ENCODE results near the gene SOX21.

DNA sequence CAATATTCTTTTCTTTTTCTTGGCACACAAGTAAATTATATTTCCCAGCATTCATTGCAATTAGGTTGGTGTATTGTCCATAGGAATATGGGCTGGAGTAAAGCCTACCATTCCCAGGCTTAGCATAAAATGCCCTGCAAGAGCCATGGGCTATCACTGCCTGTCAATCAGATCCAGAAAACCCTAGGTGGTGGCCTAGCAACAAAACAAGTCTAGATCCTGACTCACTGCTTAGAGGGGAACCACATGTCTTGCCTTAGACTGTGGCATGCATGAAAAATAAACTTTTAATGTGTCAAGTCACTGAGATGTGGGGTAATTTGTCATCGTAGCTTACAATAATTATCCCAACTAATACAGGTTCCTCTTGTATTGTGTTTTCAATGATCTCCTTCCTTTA, 16.2 kb downstream of the SOX21 start:
- TF ChIP-seq EP300 (IDR thresholded peaks at IDR 0.05; ENCODE audit: borderline replicate concordance in 1 of 2, low read depth in 2 of 2, low read length in 2 of 2) (no peak), RXRA (IDR thresholded peaks at IDR 0.05; ENCODE audit: insufficient read depth, low read depth, low read length) (no peak), JUND (IDR thresholded peaks at IDR 0.05; ENCODE audit: low read length) (no peak), KDM4A (IDR thresholded peaks at IDR 0.05; ENCODE audit: low read depth, low read length, severe bottlenecking) (no peak), EGR1 (IDR thresholded peaks at IDR 0.05; ENCODE audit: borderline replicate concordance, low read depth, low read length) (no peak), POLR2A (IDR thresholded peaks at IDR 0.05; ENCODE audit: control extremely low read depth in 1 of 2, low read depth in 2 of 2, low read length in 2 of 2) (no peak), CEBPB (IDR thresholded peaks at IDR 0.05; ENCODE audit: low read depth, low read length) (no peak), TBP (IDR thresholded peaks at IDR 0.05; ENCODE audit: low read depth, low read length) (no peak), BRCA1 (IDR thresholded peaks at IDR 0.05; ENCODE audit: low read depth, low read length) (no peak), NRF1 (IDR thresholded peaks at IDR 0.05; ENCODE audit: low read depth, low read length) (no peak)
- TF ChIP-seq, protein P1, sequence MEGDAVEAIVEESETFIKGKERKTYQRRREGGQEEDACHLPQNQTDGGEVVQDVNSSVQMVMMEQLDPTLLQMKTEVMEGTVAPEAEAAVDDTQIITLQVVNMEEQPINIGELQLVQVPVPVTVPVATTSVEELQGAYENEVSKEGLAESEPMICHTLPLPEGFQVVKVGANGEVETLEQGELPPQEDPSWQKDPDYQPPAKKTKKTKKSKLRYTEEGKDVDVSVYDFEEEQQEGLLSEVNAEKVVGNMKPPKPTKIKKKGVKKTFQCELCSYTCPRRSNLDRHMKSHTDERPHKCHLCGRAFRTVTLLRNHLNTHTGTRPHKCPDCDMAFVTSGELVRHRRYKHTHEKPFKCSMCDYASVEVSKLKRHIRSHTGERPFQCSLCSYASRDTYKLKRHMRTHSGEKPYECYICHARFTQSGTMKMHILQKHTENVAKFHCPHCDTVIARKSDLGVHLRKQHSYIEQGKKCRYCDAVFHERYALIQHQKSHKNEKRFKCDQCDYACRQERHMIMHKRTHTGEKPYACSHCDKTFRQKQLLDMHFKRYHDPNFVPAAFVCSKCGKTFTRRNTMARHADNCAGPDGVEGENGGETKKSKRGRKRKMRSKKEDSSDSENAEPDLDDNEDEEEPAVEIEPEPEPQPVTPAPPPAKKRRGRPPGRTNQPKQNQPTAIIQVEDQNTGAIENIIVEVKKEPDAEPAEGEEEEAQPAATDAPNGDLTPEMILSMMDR (IDR thresholded peaks at IDR 0.05; ENCODE audit: control extremely low read depth in 1 of 3, insufficient read depth in 1 of 3, low read depth in 1 of 3, low read length in 3 of 3): no peak
- TF ChIP-seq, protein P2, sequence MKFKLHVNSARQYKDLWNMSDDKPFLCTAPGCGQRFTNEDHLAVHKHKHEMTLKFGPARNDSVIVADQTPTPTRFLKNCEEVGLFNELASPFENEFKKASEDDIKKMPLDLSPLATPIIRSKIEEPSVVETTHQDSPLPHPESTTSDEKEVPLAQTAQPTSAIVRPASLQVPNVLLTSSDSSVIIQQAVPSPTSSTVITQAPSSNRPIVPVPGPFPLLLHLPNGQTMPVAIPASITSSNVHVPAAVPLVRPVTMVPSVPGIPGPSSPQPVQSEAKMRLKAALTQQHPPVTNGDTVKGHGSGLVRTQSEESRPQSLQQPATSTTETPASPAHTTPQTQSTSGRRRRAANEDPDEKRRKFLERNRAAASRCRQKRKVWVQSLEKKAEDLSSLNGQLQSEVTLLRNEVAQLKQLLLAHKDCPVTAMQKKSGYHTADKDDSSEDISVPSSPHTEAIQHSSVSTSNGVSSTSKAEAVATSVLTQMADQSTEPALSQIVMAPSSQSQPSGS (IDR thresholded peaks at IDR 0.05; ENCODE audit: low read length): no peak
- TF ChIP-seq, protein P3, sequence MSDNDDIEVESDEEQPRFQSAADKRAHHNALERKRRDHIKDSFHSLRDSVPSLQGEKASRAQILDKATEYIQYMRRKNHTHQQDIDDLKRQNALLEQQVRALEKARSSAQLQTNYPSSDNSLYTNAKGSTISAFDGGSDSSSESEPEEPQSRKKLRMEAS (IDR thresholded peaks at IDR 0.05): no peak
